Neural cell (in vitro differentiated cells): ENCODE results near the gene CFDP1. TPM values are rescaled to one million over a fixed set of nuclear protein-coding genes. Genes with fewer than 3 reads are reported as not detected.
A peak's percentile ranks its signal among the peaks of the same experiment; 100 is the strongest.

Experiments
- H2AFZ ChIP-seq: fragments of 200-600, 300-800 bp; sonication (generic), shearing (Covaris generic); 2 replicates; pipeline ENCODE4 v1.6.0; 2014; ENCODE audit warnings: low read depth, mild to moderate bottlenecking, antibody characterized with exemption, low read length, moderate library complexity
- H3F3A ChIP-seq: fragments of 200-600 bp; shearing (Covaris generic); 2 replicates; pipeline ENCODE4 v1.6.1; 2016; ENCODE audit warnings: mild to moderate bottlenecking, moderate library complexity, mixed read lengths, antibody characterized with exemption, low read length; ENCODE audit not compliant: insufficient read depth, poor library complexity, severe bottlenecking
- H3K27ac ChIP-seq: fragments of 200-600, 300-800 bp; sonication (generic), shearing (Covaris generic); 2 replicates; pipeline ENCODE4 v1.5.1; 2014; ENCODE audit warnings: mild to moderate bottlenecking, low read length, moderate library complexity
- H3K27me3 ChIP-seq: fragments of 300-800, 200-600 bp; sonication (generic), shearing (Covaris generic); 2 replicates; pipeline ENCODE4 v1.6.0; 2014; ENCODE audit warnings: mild to moderate bottlenecking, low read depth, low read length, moderate library complexity; ENCODE audit not compliant: insufficient read depth
- H3K36me3 ChIP-seq: fragments of 300-800, 200-600 bp; sonication (generic), shearing (Covaris generic); 2 replicates; pipeline ENCODE4 v1.5.1; 2014; ENCODE audit warnings: mild to moderate bottlenecking, antibody characterized with exemption, low read length, moderate library complexity; ENCODE audit not compliant: insufficient read depth
- H3K4me2 ChIP-seq: fragments of 300-800, 200-600 bp; sonication (generic), shearing (Covaris generic); 2 replicates; pipeline ENCODE4 v1.6.0; 2014; ENCODE audit warnings: mild to moderate bottlenecking, low read length
- H3K4me3 ChIP-seq: fragments of 300-800, 200-600 bp; sonication (generic), shearing (Covaris generic); 2 replicates; pipeline ENCODE4 v1.5.1; 2014; ENCODE audit warnings: mild to moderate bottlenecking, low read length, moderate library complexity
- H3K79me2 ChIP-seq: fragments of 200-600 bp; shearing (Covaris generic); replicated peaks from 2 replicates; pipeline ENCODE4 v1.6.0; 2014; ENCODE audit warnings: mild to moderate bottlenecking, low read length, moderate library complexity; ENCODE audit not compliant: insufficient read depth
- H3K9ac ChIP-seq: fragments of 300-800, 200-600 bp; sonication (generic), shearing (Covaris generic); 2 replicates; pipeline ENCODE4 v1.6.1; 2016; ENCODE audit warnings: mild to moderate bottlenecking, low read length, mixed read lengths
- H3K9me2 ChIP-seq: fragments of 200-600 bp; shearing (Covaris generic); 2 replicates; pipeline ENCODE4 v1.6.1; 2016; ENCODE audit warnings: mild to moderate bottlenecking, low read length, mixed read lengths; ENCODE audit not compliant: insufficient read depth
- H3K9me3 ChIP-seq: fragments of 200-600, 300-800 bp; sonication (generic), shearing (Covaris generic); 2 replicates; pipeline ENCODE4 v1.6.1; 2016; ENCODE audit warnings: mild to moderate bottlenecking, mixed run types, low read length, moderate library complexity, mixed read lengths
- H4K20me1 ChIP-seq: fragments of 200-600 bp; shearing (Covaris generic); 2 replicates; pipeline ENCODE4 v1.6.1; 2016; ENCODE audit warnings: mild to moderate bottlenecking, mixed run types; ENCODE audit not compliant: insufficient read depth
- CTCF ChIP-seq: fragments of 450-650 bp; IDR thresholded peaks from 2 replicates; pipeline ENCODE4 v1.5.1; 2014; ENCODE audit warnings: antibody characterized with exemption, mild to moderate bottlenecking, moderate library complexity; ENCODE audit not compliant: poor library complexity, severe bottlenecking
- EP300 ChIP-seq: fragments of 450-650 bp; conservative IDR thresholded peaks from 2 replicates; pipeline ENCODE4 v1.6.1; 2014; ENCODE audit warnings: antibody characterized with exemption, mild to moderate bottlenecking, moderate library complexity; ENCODE audit not compliant: poor library complexity, severe bottlenecking
- EZH2 ChIP-seq: fragments of 200-600, 300-800 bp; shearing (Covaris generic), sonication (generic); IDR thresholded peaks from 2 replicates; pipeline ENCODE4 v1.6.1; 2014; ENCODE audit warnings: antibody characterized with exemption, low read length, borderline replicate concordance, mild to moderate bottlenecking; ENCODE audit not compliant: insufficient read depth, poor library complexity, severe bottlenecking
- MXI1 ChIP-seq: fragments of 450-650 bp; conservative IDR thresholded peaks from 2 replicates; pipeline ENCODE4 v1.6.1; 2014; ENCODE audit warnings: antibody characterized with exemption, mild to moderate bottlenecking; ENCODE audit not compliant: poor library complexity, severe bottlenecking
- POLR2AphosphoS5 ChIP-seq: IDR thresholded peaks from 2 replicates; pipeline ENCODE4 v1.6.1; 2012
- RAD21 ChIP-seq: fragments of 450-650 bp; conservative IDR thresholded peaks from 2 replicates; pipeline ENCODE4 v1.6.1; 2014; ENCODE audit warnings: antibody characterized with exemption, mild to moderate bottlenecking, moderate library complexity
- REST ChIP-seq: IDR thresholded peaks from 2 replicates; pipeline ENCODE4 v1.6.1; 2012; ENCODE audit warnings: borderline replicate concordance
- SMC3 ChIP-seq: fragments of 450-650 bp; conservative IDR thresholded peaks from 2 replicates; pipeline ENCODE4 v1.6.1; 2014; ENCODE audit warnings: antibody characterized with exemption, mild to moderate bottlenecking, moderate library complexity; ENCODE audit not compliant: poor library complexity
- TAF1 ChIP-seq: IDR thresholded peaks from 2 replicates; pipeline ENCODE4 v1.6.1; 2012; ENCODE audit warnings: low read depth
- polyA minus RNA-seq: library from RNA; depleted of rRNA, polyadenylated mRNA; stranded (reverse); fragments of >200 nt; gene quantifications from 2 replicates; pipeline ENCODE4 v1.2.3, GENCODE V29; 2014
- polyA plus RNA-seq: library from polyadenylated mRNA; depleted of rRNA; stranded (reverse); fragments of >200 nt; gene quantifications from 2 replicates; pipeline ENCODE4 v1.2.3, GENCODE V29; 2014

Gene CFDP1
- polyA plus RNA-seq (197 and 201 TPM in 2 replicates), polyA minus RNA-seq (85.5 and 140 TPM in 2 replicates)

GRCh38 chr16:75432828-75433731 lies at the start of gene CFDP1:
CFDP1 (minus strand) TSS chr16:75433503; CDS start chr16:75433352, 151 bp downstream.
- Histone ChIP-seq H4K20me1 (no peaks in the 10 kb centered on the region), H3K9ac (peak within 1 kb of the TSS; percentile 78), H3K4me2 (peak within 1 kb of the TSS; percentile 60), H3K27me3 (no peaks in the 10 kb centered on the region), H3F3A (peaks cover 4% of the 10 kb centered on the region), H3K27ac (peak within 1 kb of the TSS; percentile 81), H3K9me3 (no peaks in the 10 kb centered on the region), H2AFZ (peak within 1 kb of the TSS; percentile 87), H3K79me2 (peaks cover 20% of the 10 kb centered on the region), H3K9me2 (no peaks in the 10 kb centered on the region), H3K4me3 (peak within 1 kb of the TSS; percentile 92), H3K36me3 (no peaks in the 10 kb centered on the region)
- peak; percentile 14 for TF ChIP-seq REST
- TF ChIP-seq EP300: peak; percentile 37
- peak; percentile 86 for TF ChIP-seq POLR2AphosphoS5
- no peak for TF ChIP-seq TAF1
- peak; percentile 45 for TF ChIP-seq SMC3
- TF ChIP-seq RAD21: no peak
- peak; percentile 27 for TF ChIP-seq CTCF
- TF ChIP-seq MXI1: peak; percentile 92
- no peak for TF ChIP-seq EZH2

GRCh38 chr16:75482434-75483205 lies 49.3 kb upstream of the CFDP1 start:
- Histone ChIP-seq H4K20me1 (no peaks in the 10 kb centered on the region), H3K9me3 (no peaks in the 10 kb centered on the region), H3K4me2 (no peak overlapping the region), H3K79me2 (no peaks in the 10 kb centered on the region), H3K27ac (no peak overlapping the region), H3K4me3 (no peak overlapping the region), H3K27me3 (no peaks in the 10 kb centered on the region), H2AFZ (no peak overlapping the region), H3K9ac (no peak overlapping the region), H3K36me3 (no peaks in the 10 kb centered on the region), H3K9me2 (no peaks in the 10 kb centered on the region), H3F3A (no peaks in the 10 kb centered on the region)
- TF ChIP-seq REST: no peak
- no peak for TF ChIP-seq RAD21
- no peak for TF ChIP-seq MXI1
- no peak for TF ChIP-seq POLR2AphosphoS5
- TF ChIP-seq SMC3: no peak
- TF ChIP-seq EZH2: no peak
- TF ChIP-seq TAF1: no peak
- no peak for TF ChIP-seq EP300
- TF ChIP-seq CTCF: no peak
